Stromal cell of bone marrow (primary cell): Measurements from ENCODE around the gene HBA1.
"Not testable (repeated sequence)": the region's sequence is repeated elsewhere in the genome, so short reads cannot be mapped to it uniquely, and the experiment has no call there.

ENCODE experiments used
- DNase-seq: peaks from one replicate; pipeline ENCODE4 v3.0.0-alpha.2; 2012; ENCODE audit warnings: low read depth

Gene HBA1

DNA sequence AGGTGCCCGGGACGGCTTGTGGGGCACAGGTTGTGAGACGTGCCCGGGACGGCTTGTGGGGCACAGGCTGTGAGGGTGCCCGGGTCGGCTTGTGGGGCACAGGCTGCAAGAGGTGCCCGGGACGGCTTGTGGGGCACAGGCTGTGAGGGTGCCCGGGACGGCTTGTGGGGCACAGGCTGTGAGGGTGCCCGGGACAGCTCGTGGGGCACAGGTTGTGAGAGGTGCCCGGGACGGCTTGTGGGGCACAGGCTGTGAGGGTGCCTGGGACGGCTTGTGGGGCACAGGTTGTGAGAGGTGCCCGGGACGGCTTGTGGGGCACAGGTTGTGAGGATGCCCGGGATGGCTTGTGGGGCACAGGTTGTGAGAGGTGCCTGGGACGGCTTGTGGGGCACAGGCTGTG lies 16.2 kb upstream of the HBA1 start:
- not testable (repeated sequence) for DNase-seq

DNA sequence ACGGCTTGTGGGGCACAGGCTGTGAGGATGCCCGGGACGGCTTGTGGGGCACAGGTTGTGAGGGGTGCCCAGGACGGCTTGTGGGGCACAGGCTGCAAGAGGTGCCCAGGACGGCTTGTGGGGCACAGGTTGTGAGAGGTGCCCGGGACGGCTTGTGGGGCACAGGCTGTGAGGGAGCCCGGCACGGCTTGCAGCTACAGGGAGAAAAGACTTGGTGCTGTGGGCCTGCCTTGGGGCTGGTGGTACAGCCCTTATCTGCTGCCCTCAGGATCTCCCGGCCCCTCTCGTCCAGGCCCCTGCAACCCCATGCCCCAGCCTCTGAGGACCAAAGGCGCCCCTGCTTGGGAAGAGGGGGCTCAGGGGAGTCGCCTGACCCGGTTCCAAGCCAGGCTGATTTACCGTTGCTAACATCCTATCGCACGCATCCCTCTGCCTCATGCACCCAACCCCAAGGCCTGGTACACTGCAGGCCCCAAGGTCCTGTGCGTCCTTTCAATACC lies 15.7 kb upstream of the HBA1 start:
- no peak for DNase-seq

- no peak for DNase-seq
Measured at GRCh38 chr16:162271-162991, 14.0 kb upstream of the HBA1 start.

- DNase-seq = not testable (repeated sequence)
Measured at GRCh38 chr16:163139-163538, 13.3 kb upstream of the HBA1 start.

DNA sequence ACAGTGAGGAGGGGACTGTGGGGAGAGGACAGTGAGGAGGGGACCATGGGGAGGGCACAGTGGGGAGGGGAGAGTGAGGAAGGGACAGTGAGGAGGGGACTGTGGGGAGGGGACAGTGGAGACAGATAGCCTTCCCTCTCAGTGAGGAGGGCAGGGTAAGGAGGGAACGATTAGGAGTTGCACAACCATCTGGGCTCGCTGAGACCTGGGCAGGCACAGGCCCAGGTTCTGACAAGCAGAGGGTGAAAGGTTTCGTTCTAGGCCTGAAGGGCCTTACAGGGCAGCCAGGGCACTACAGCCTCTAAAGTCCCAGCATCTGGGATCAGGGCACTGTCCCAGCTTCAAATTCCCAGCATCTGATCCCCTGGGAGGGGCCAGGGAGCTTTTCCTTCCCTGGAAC lies 12.8 kb upstream of the HBA1 start:
- DNase-seq = not testable (repeated sequence)

DNA sequence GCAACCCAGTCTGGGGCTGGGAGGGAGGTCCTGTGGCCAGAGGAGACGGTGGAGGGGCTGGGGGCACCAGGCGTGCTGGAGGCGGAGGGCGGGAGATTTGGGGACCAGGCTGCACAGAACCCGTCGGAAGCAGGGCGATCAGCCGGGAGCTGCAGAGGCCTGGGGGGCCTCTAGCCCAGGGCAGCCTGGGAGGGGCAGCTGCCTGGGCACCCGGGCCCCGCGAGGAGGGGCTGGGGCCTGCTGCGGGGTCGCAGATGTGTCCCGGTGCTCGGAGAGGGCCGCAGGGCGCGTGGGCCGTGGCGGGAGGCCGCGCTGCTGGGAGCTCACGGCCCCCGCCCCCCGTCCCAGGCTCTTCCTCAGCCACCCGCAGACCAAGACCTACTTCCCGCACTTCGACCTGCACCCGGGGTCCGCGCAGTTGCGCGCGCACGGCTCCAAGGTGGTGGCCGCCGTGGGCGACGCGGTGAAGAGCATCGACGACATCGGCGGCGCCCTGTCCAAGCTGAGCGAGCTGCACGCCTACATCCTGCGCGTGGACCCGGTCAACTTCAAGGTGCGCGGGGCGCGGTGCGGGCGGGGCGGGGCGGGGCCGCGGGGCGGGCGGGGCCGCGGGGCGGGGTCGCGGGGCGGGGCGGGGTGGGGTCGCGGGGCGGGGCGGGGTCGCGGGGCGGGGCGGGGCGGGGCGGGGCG lies 12.2 kb upstream of the HBA1 start:
- not testable (repeated sequence) for DNase-seq

DNA sequence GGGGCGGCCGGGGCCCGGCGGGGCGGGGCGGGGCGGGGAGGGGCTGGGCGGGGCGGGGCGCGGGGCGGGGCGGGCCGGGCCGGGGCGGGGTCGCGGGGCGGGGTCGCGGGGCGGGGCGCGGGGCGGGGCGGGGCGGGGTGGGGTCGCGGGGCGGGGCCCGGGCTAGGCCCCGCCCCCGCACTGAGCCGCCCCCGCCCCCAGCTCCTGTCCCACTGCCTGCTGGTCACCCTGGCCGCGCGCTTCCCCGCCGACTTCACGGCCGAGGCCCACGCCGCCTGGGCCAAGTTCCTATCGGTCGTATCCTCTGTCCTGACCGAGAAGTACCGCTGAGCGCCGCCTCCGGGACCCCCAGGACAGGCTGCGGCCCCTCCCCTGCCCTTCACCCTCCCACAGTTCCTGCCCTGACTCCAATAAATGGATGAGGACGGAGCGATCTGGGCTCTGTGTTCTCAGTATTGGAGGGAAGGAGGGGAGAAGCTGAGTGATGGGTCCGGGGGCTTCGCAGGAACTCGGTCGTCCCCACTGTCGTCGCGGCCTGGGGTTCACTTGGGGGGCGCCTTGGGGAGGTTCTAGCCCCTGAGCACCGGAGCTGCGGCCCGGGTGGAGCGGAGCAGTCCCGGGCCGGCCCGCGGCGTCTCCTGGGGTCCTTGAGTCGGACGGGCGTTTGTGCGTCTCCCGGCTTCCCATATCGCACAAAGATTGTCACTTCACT lies 11.5 kb upstream of the HBA1 start:
- no peak for DNase-seq

DNA sequence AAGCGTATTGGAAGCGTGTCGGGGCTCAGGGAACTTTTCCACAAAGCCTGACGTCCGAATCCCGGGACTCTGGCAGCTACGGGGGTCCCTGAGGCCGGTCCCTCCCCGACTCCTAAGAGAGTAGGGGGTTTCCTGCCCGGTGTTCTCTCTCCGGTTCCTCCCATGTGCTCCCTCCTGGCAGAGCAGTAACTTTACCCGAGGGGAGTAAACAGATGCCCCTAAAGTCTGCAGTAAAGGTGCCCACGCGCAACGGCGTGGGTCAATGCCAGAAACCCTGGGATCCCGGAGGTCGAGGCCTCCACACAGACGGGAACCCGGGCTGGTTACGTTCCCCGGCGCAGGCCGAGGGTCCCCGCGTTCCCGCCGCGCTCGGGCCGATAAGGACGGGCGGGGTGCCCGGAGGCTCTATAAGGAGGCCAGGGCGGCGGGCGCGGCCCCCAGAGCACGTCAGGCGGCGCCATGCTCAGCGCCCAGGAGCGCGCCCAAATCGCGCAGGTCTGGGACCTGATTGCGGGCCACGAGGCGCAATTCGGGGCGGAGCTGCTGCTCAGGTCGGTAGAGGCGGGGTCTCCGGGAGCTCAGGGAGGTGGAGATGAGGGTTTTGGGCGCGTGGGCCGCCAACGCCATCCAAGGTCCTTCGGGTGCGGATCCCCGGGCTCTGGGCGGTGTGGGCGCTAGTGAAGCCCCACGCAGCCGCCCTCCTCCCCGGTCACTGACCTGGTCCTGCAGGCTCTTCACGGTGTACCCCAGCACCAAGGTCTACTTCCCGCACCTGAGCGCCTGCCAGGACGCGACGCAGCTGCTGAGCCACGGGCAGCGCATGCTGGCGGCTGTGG lies 10.7 kb upstream of the HBA1 start, which contains the start of gene HBM:
TSS of gene HBM (plus strand) at position 440 of the 836 bp plus-strand sequence. CDS start at position 460, 20 bp downstream.
- DNase-seq = no peak

- no peak for DNase-seq
Measured at GRCh38 chr16:166375-167121, 9.9 kb upstream of the HBA1 start.

DNA sequence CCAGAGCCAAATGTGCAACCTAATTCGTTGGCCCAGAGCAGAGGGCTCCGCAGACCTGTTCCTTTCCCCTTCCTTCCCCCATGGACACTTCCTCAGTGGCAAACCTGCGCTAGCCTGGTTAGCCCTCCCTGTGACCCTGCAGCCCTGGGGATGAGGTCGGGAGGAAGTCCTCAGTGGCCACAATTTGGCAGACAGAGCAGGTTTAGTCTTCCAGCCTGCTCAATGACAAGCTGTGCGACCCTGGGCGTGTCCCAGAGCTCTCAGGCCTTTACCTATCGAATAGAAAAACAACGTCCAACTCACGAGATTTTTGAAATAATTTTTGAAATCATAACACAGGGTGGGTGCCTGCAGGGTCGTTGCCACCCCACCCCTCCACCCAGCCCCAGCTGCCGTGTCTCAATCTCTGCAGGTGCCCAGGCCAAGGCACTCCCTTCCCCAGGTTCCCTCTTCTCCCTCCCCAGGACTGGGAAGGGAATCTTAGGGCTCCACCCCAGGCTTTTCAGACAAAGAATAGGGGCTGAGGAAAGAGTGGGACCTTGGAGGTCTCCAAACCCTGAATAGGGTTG lies 9.3 kb upstream of the HBA1 start:
- no peak for DNase-seq

- no peak for DNase-seq
Measured at GRCh38 chr16:168424-168823, 8.1 kb upstream of the HBA1 start.

DNA sequence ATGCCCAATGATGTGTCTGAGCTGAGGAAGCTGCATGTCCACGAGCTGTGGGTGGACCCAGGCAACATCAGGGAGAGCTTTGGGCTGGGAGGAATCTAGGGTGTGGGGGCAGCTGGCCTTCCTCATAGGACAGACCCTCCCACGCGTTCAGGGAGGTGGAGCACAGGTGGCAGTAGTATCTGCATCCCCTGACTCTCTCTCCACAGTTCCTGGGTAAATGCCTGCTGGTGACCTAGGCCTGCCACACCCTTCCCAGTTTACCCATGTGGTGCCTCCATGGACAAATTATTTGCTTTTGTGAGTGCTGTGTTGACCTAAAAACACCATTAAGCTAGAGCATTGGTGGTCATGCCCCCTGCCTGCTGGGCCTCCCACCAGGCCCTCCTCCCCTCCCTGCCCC lies 7.5 kb upstream of the HBA1 start:
- DNase-seq = no peak

DNA sequence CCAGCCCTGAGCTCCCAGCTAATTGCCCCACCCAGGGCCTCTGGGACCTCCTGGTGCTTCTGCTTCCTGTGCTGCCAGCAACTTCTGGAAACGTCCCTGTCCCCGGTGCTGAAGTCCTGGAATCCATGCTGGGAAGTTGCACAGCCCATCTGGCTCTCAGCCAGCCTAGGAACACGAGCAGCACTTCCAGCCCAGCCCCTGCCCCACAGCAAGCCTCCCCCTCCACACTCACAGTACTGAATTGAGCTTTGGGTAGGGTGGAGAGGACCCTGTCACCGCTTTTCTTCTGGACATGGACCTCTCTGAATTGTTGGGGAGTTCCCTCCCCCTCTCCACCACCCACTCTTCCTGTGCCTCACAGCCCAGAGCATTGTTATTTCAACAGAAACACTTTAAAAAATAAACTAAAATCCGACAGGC lies 6.4 kb upstream of the HBA1 start:
- DNase-seq = not testable (repeated sequence)

DNA sequence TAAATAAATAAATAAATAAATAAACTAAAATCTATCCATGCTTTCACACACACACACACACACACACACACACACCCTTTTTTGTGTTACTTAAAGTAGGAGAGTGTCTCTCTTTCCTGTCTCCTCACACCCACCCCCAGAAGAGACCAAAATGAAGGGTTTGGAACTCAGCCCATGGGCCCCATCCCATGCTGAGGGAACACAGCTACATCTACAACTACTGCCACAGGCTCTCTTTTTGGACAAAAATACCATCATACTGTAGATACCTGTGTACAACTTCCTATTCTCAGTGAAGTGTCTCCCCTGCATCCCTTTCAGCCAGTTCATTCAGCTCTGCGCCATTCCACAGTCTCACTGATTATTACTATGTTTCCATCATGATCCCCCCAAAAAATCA lies 5.7 kb upstream of the HBA1 start:
- DNase-seq = no peak

GRCh38 chr16:172374-172941 lies 4.0 kb upstream of the HBA1 start, which contains the start of gene HBA2:
HBA2 (plus strand) TSS chr16:172876; CDS start chr16:172913, 37 bp downstream.
- DNase-seq = not testable (repeated sequence)

- not testable (repeated sequence) for DNase-seq
Measured at GRCh38 chr16:173211-173854, 3.1 kb upstream of the HBA1 start.

DNA sequence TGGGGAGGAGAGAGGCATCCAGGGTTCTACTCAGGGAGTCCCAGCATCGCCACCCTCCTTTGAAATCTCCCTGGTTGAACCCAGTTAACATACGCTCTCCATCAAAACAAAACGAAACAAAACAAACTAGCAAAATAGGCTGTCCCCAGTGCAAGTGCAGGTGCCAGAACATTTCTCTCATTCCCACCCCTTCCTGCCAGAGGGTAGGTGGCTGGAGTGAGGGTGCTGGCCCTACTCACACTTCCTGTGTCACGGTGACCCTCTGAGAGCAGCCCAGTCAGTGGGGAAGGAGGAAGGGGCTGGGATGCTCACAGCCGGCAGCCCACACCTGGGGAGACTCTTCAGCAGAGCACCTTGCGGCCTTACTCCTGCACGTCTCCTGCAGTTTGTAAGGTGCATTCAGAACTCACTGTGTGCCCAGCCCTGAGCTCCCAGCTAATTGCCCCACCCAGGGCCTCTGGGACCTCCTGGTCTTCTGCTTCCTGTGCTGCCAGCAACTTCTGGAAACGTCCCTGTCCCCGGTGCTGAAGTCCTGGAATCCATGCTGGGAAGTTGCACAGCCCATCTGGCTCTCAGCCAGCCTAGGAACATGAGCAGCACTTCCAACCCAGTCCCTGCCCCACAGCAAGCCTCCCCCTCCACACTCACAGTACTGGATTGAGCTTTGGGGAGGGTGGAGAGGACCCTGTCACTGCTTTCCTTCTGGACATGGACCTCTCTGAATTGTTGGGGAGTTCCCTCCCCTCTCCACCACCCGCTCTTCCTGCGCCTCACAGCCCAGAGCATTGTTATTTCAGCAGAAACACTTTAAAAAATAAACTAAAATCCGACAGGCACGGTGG lies 2.3 kb upstream of the HBA1 start:
- not testable (repeated sequence) for DNase-seq

DNA sequence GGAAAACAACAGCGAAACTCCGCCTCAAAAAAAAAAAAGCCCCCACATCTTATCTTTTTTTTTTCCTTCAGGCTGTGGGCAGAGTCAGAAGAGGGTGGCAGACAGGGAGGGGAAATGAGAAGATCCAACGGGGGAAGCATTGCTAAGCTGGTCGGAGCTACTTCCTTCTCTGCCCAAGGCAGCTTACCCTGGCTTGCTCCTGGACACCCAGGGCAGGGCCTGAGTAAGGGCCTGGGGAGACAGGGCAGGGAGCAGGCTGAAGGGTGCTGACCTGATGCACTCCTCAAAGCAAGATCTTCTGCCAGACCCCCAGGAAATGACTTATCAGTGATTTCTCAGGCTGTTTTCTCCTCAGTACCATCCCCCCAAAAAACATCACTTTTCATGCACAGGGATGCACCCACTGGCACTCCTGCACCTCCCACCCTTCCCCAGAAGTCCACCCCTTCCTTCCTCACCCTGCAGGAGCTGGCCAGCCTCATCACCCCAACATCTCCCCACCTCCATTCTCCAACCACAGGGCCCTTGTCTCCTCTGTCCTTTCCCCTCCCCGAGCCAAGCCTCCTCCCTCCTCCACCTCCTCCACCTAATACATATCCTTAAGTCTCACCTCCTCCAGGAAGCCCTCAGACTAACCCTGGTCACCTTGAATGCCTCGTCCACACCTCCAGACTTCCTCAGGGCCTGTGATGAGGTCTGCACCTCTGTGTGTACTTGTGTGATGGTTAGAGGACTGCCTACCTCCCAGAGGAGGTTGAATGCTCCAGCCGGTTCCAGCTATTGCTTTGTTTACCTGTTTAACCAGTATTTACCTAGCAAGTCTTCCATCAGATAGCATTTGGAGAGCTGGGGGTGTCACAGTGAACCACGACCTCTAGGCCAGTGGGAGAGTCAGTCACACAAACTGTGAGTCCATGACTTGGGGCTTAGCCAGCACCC lies 1.2 kb upstream of the HBA1 start:
- no peak for DNase-seq
